HG03280 (cell line): ENCODE results near the gene PLP2.

Experiments used
- ATAC-seq: cut with Tn5 transposase; IDR thresholded peaks from one replicate; pipeline ENCODE4 v1.9.1; 2021; ENCODE audit warnings: mild to moderate bottlenecking, moderate library complexity; ENCODE audit not compliant: unreplicated experiment

The PLP2 gene

DNA sequence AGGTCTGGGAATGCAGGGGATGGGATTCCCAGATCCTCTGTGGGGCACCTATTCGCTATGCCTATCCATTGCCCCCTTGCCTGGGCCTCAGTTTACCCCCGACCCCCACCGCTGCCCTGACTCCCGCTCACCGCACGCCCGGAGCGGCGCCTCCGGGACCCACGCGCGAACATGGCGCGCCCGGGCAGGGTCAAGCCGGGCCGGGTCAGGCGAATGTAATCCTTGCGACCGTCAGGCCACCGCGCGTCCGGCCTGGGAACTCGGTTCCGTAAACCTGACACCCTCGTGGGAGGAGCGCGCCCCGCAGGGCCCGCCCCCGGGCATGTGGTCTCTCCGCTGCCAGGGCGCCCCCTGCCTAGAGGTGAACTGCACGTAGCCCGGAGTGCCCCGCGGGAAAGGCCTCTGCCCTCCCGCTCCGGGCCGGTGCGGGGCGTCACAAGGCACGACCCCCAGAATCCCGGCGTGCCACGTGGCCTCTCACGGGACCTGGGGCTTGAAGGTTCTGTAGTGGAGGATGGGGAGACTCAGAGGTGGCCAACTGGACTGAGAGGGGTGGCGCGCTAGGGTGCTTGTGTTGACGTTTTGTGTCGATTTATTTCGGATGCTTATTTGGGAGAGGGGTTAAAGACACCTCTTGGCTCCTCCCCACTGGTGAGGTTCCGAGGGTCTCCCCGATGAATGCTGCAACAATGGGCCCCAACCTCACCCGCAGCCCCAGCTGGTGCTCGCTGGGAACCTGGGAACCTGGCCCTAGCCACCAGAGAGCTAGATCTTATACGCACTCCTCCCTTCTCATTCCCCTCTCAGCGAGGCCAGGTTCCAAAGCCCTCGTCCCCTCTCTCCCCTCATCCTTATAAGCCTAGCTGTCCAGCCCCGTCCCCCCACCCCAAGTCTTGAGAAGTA lies 14.7 kb downstream of the PLP2 start, which contains the start of gene PRICKLE3:
PRICKLE3 (minus strand) TSS at position 249 of the 903 bp plus-strand sequence; CDS start at position 173, 76 bp downstream.
- peak; percentile 35 for ATAC-seq

- no peak for ATAC-seq
These were observed 15.3 kb downstream of the PLP2 start for GRCh38 chrX:49187028-49187394.

- ATAC-seq, result no peak
These were observed 15.8 kb downstream of the PLP2 start for GRCh38 chrX:49187526-49187925.

DNA sequence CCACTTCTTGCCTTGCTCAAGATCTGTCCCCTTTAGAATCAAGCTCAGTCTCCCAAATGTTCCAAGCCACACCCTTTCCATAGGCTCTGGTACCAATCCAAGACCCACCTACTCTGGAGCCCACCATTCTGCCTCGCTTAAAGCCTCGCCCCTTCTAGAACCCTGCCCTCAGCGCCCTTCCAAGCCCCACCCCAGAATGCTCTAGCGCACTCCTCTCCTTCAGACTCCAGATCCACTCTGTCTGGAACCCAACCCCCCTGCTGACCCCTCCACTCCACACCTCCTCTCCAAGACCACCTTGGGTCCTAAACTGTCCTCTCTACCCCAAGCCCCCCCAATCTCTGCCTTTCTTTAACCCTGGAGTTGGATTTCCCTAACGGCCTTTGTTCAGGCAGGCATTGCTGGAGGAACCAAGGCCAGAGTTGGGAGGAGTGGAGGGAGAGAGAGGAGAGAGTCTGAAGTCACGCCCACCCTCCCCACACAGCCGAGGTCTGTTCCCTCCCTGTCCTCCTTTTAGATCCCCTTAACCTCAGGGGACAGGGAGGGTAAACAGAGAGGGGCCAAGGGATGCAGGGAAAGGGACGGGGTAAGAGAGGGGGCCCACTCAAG lies 16.9 kb downstream of the PLP2 start:
- no peak for ATAC-seq

DNA sequence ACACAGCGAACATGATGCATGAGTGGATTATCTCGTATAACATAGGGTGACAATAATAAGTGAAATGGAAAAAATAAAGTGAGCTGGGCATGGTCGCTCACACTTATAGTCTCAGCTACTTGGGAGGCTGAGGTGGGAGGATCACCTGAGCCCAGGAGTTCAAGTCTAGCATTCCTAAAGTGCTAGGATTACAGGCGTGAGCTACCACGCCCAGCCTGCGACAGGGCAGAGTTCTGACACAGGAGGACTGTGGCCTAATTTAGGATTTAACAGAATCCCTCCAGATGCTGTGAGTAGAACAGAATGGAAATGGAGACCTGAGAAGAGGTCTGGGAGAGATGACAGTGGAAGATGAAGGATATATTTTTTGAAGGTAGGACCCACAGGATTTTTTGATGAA lies 17.9 kb downstream of the PLP2 start:
- ATAC-seq, result no peak

GRCh38 chrX:49190821-49191573 lies 19.3 kb downstream of the PLP2 start:
- peak; percentile 92 for ATAC-seq

- ATAC-seq, result peak; percentile 11
These were observed 19.9 kb downstream of the PLP2 start for GRCh38 chrX:49191574-49192011.

GRCh38 chrX:49192722-49193328 lies 21.1 kb downstream of the PLP2 start:
- ATAC-seq, result no peak

- ATAC-seq, result no peak
These were observed 21.9 kb downstream of the PLP2 start for GRCh38 chrX:49193542-49193964.

GRCh38 chrX:49197543-49198087 lies 25.9 kb downstream of the PLP2 start:
- ATAC-seq, result no peak

DNA sequence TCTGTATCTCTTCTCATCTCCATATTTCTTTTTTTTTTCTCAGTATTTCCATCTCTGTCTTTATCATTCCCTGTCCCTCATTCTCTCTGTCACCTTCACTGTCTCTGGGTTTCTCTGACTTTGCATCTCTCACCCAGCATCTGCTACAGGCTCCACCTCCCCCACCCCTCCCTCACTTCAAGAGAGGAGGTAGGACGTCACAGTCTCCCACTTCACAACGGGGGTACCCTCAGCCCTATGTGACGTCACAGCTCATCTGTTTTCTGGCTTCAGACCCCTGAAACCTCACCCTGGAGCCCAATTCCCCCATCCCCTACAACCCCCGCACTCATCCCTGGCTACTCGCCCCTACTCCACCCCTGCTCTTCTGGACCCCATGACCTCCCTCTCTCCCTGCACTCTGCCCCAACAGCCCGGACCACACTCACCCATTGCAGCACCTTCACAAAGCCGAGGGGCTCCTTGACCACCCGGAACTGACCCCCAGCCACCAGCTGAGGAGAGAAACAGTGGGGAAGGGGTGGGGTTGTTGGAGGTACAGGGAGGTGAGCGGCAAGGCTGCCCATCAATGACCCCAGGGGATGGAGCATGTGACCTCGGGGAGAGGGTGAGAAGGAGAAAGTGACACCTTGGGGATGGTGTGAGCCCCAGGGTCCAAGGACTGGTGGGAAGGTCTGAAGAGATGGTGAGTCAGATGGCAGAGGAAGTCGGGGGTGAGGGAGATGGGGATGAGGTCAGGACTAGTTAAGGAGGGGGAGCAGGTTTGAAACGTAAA lies 27.0 kb downstream of the PLP2 start:
- ATAC-seq, result no peak

DNA sequence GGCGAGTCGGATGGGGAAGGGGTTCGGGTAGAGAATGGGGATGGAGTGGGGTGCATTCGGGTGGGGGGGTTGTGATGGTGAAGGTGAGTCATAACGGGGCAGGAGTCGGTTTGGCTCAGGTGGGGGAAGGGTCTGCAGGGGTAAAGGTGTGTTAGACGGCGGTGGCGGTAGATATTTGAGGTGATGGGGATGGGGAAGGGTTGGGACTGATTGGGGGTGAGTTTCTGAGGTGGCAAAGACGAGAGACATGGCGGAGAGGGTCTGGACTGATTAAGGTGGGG lies 27.6 kb downstream of the PLP2 start:
- no peak for ATAC-seq

DNA sequence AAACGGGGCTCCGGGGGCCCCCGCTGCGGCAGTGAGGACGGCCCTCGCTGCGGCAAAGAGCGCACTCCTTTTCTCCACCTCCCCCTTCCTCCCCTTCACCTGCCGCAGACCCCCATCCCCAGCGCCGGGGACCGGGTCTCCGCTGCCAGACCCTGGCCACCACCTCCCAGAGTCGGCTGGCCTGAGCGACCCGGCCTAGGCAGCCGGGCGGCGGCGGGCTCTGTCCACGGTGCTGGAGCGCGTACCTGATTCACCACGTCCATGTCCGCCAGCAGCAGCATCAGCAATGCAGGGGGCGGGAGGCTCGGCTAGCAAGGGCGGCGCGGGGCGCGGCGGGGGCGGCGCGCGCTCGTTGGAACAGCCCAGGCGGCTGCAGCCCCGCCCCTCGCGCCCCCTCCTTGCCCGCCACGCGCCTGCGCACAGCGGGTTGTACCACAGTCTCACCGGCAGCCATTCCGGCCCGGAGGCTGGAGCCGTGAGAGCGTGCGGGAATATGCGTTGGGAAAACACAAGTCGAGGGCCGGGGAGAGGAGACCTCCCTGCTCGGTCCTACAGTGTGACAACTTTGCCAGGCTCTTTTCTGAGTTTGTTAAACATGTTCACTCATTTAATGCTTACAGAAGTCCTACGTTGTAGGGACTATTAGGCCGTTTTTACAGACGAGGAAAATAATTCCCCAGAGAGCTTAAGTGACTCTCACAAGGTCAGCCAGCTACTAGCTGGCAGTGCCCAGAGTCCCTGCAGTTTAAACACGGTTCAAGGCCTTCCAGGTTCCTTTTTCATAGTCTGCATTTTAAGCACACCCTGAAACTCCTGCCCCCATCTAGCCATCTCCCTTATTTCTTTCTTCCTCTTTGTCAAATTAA lies 28.4 kb downstream of the PLP2 start, which contains the start of gene SYP:
SYP (minus strand) TSS at position 288 of the 866 bp plus-strand sequence; CDS start at position 281, 7 bp downstream.
- peak; percentile 96 for ATAC-seq

DNA sequence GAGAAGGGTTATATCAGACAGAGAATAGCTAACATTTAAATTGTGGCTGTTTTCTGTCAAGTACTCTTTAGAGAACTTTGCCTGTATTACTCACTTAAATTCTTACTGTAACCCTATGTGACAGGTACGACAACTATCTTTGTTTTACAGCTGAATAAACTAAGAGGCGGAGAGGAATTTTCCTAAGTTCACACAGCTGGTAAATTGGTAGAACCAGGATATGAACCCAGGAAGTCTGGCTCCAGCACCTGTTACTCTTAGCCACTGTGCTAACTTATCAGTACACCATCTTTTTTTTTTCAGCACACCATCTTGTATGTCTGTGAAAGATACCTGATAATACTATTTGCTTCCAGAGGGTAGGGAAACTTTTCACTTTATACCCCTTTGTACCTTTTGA lies 30.3 kb downstream of the PLP2 start:
- ATAC-seq, result no peak

GRCh38 chrX:49203536-49203935 lies 31.8 kb downstream of the PLP2 start:
- no peak for ATAC-seq

DNA sequence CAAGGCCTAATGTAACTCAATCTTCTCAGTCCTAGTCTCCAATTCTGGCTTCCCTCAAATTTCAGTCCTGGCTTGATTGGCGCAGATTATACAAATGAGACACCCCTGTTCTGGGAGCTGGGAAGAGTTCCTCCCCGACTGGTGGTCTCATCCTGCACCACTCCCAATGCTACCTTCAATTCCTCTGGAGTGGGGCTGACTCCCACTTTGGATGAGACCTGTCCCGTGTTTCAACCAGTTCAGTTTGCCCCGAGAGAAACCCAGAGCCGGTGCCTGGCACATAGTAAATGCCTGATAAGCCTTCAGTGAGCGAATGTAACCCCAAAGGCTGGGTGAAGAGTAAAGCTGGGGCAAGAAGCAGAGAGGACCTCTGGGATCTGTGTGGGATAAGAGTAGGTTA lies 32.3 kb downstream of the PLP2 start:
- ATAC-seq, result no peak

DNA sequence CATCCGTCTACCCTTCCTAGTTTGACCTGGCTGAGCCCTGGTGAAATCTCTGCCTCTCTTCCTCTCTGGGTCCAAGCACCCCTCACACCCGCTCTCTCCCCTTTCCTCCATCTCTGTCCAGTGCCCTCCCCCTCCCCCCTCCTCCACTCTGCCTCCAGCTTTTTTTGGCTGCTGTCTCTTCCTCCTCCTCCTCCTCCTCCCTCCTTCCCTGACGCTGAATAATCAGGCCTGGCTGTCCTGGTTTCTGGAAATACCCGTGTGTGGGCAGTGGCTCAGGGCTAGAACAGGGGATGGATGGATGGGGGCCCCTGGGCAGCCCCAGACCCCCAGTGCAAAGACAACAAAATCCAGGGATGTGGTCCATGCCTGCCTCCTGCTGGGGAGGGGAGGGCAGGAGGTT lies 33.0 kb downstream of the PLP2 start:
- ATAC-seq, result no peak

DNA sequence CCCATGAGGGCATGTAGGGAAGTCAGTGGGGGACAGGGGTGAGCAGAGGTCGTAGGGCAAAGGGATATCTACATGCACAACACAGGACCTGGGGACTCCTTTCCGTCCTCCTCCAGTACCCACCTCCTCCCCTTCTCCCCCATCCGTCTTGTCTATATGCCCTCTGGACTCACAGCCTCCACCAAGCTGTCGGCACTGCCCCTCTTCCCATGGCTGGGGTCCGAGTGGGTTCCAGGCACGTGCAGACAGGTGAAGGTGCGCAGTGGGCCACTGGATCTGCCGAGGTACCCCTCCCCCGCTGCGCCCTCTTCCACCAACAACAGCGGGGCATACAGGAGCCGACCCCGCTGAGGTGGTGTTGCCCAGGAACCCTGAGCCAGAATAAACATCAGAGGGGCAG lies 33.7 kb downstream of the PLP2 start:
- no peak for ATAC-seq

- no peak for ATAC-seq
These were observed 34.8 kb downstream of the PLP2 start for GRCh38 chrX:49206543-49206942.
